GM12878 (cell line): Measurements from ENCODE around the gene IGIP. TPM values are rescaled to one million over a fixed set of nuclear protein-coding genes. Genes with fewer than 3 reads are reported as not detected.
A peak's percentile ranks its signal among the peaks of the same experiment; 100 is the strongest.

Experiments
- ATAC-seq: fragments of 200-7000 bp; cut with Tn5 transposase; 3 replicates; pipeline ENCODE4 v1.9.1; 2020; ENCODE audit warnings: mild to moderate bottlenecking, moderate library complexity
- BruUV-seq: library from RNA; stranded (reverse); fragments of 400-500 nt; replicated peaks from 2 replicates; lab custom pipeline; 2021; lab: Mats Ljungman, UMichigan
- CTCF ChIA-PET: fragments of 300-600 bp; sonication (Branson Sonifier 250); formaldehyde crosslinking; extraction: SDS; loops from one replicate; lab custom pipeline; 2021; ENCODE audit warnings: inconsistent platforms; lab: Yijun Ruan, JAX
- POLR2A ChIA-PET: fragments of 350-600 bp; formaldehyde crosslinking; extraction: SDS; loops from one replicate; lab custom pipeline; 2021; ENCODE audit warnings: inconsistent platforms; lab: Charles Lee
- RAD21 ChIA-PET: fragments of 300-600 bp; sonication (Branson Sonifier 250); formaldehyde crosslinking; loops from one replicate; lab custom pipeline; 2023; ENCODE audit warnings: antibody characterized with exemption; ENCODE audit not compliant: unreplicated experiment; lab: Charles Lee
- SMC1A ChIA-PET: fragments of 300-600 bp; sonication (Branson Sonifier 250); formaldehyde crosslinking; loops from one replicate; lab custom pipeline; 2023; ENCODE audit not compliant: unreplicated experiment, uncharacterized antibody; lab: Charles Lee
- DNase-seq: peaks from one replicate; pipeline ENCODE4 v3.0.0-alpha.2; 2011; ENCODE audit warnings: low read depth, low spot score
- FAIRE-seq: peaks from 3 replicates; lab custom pipeline; 2011; peaks lifted over from hg19 to GRCh38; lab: Jason Lieb, UNC
- H2AFZ ChIP-seq: 2 replicates; pipeline ENCODE4 v1.6.0; 2011; ENCODE audit warnings: low read depth, low read length, control low read depth; ENCODE audit not compliant: control insufficient read depth
- H3K27ac ChIP-seq: 2 replicates; pipeline ENCODE4 v1.5.1; 2011; ENCODE audit warnings: control low read depth; ENCODE audit not compliant: control insufficient read depth, insufficient read depth
- H3K27me3 ChIP-seq, 2 experiments: replicated peaks in 1 of 2; 2 replicates each; pipeline versions ENCODE4 v1.6.0 to v1.6.1; 2011; ENCODE audit warnings: low read length in 1 of 2; ENCODE audit not compliant: control insufficient read depth in 2 of 2, insufficient read depth in 2 of 2
- H3K36me3 ChIP-seq, 2 experiments: 2 replicates each; pipeline ENCODE4 v1.5.1; 2011; ENCODE audit warnings: low read length in 1 of 2; ENCODE audit not compliant: control insufficient read depth in 2 of 2, insufficient read depth in 2 of 2
- H3K4me1 ChIP-seq: 2 replicates; pipeline ENCODE4 v1.6.1; 2011; ENCODE audit warnings: mild to moderate bottlenecking, low read length, moderate library complexity, mixed read lengths; ENCODE audit not compliant: control insufficient read depth, insufficient read depth
- H3K4me2 ChIP-seq: 2 replicates; pipeline ENCODE4 v1.6.0; 2011; ENCODE audit warnings: control low read depth; ENCODE audit not compliant: control insufficient read depth, insufficient read depth
- H3K4me3 ChIP-seq: fragments of 200-600 bp; sonication (generic); 2 replicates; pipeline ENCODE4 v1.5.1; 2016
- H3K79me2 ChIP-seq: 2 replicates; pipeline ENCODE4 v1.6.0; 2011; ENCODE audit warnings: low read length; ENCODE audit not compliant: control insufficient read depth, insufficient read depth
- H3K9ac ChIP-seq: 2 replicates; pipeline ENCODE4 v1.8.0; 2011; ENCODE audit warnings: low read length, control low read depth, mixed read lengths; ENCODE audit not compliant: control insufficient read depth, insufficient read depth
- H3K9me3 ChIP-seq: replicated peaks from 3 replicates; pipeline ENCODE4 v1.5.1; 2011; ENCODE audit warnings: mild to moderate bottlenecking, low read length; ENCODE audit not compliant: control insufficient read depth, insufficient read depth
- H4K20me1 ChIP-seq: 2 replicates; pipeline ENCODE4 v1.6.0; 2011; ENCODE audit not compliant: control insufficient read depth, insufficient read depth
- CREB1 ChIP-seq: IDR thresholded peaks from 2 replicates; pipeline ENCODE4 v1.6.1; 2012; ENCODE audit warnings: low read depth, mild to moderate bottlenecking, inconsistent platforms
- DPF2 ChIP-seq: fragments of 450-650 bp; IDR thresholded peaks from 2 replicates; pipeline ENCODE4 v1.6.1; 2017; ENCODE audit warnings: mild to moderate bottlenecking
- MTA3 ChIP-seq: IDR thresholded peaks from 2 replicates; pipeline ENCODE4 v1.6.1; 2012; ENCODE audit warnings: low read length, inconsistent platforms, borderline replicate concordance
- NFIC ChIP-seq: IDR thresholded peaks from 2 replicates; pipeline ENCODE4 v1.6.1; 2012; ENCODE audit warnings: low read depth, mild to moderate bottlenecking, inconsistent platforms, low read length, moderate library complexity
- NR2C2 ChIP-seq: IDR thresholded peaks from 2 replicates; pipeline ENCODE4 v1.6.1; 2011; ENCODE audit warnings: borderline replicate concordance, low read depth; ENCODE audit not compliant: control insufficient read depth, insufficient read length
- NR2F1 ChIP-seq: fragments of 450-650 bp; conservative IDR thresholded peaks from 2 replicates; pipeline ENCODE4 v1.6.1; 2017; ENCODE audit warnings: mild to moderate bottlenecking
- POU2F2 ChIP-seq: IDR thresholded peaks from 3 replicates; pipeline ENCODE4 v1.6.1; 2011; ENCODE audit warnings: low read depth, mild to moderate bottlenecking, low read length, borderline replicate concordance
- ZNF207 ChIP-seq: fragments of 450-650 bp; IDR thresholded peaks from 2 replicates; pipeline ENCODE4 v1.6.1; 2014; ENCODE audit warnings: antibody characterized with exemption, mild to moderate bottlenecking, borderline replicate concordance
- WGBS: methylation state at CpG from one replicate; pipeline ENCODE4 v1.1.6; 2016; ENCODE audit warnings: low lambda C conversion rate; ENCODE audit not compliant: insufficient replicate concordance, insufficient coverage; ENCODE audit errors: missing lambda C conversion rate; 5-methylcytosine and 5-hydroxymethylcytosine counted together
- in situ Hi-C: fragments of 300-500 bp; cut with MboI; formaldehyde crosslinking; loops from 9 replicates; pipeline ENCODE4 v1.14.3; 2018; ENCODE audit warnings: mixed read lengths
- intact Hi-C: fragments of 100-400 bp; cut with micrococcal nuclease; formaldehyde crosslinking; loops from one replicate; pipeline ENCODE4 v1.14.2; 2022; ENCODE audit not compliant: unreplicated experiment
- polyA plus RNA-seq, 11 experiments: library from polyadenylated mRNA; depleted of rRNA in 4 of 11; unstranded in 6 of 11; stranded (reverse) in 5 of 11; fragments of >200 nt; fragmentation: Nextera tagmentation in 4 of 11; fragmentation: Illumina TruSeq in 1 of 11; extraction: Ambion mirVana in 4 of 11; extraction: Trizol in 1 of 11; gene quantifications; 1 replicate in 1 of 11; 2 replicates in 10 of 11; pipeline versions ENCODE4 v1.2.1 to v1.2.3, GENCODE V29; 2011 to 2016; ENCODE audit warnings: inconsistent platforms in 2 of 11, missing spikeins in 2 of 11, low read depth in 1 of 11
- total RNA-seq, 4 experiments: library from RNA; depleted of rRNA in 3 of 4; stranded (reverse); fragments of >200 nt in 3 of 4; fragmentation: Illumina TruSeq in 1 of 4; extraction: Trizol in 1 of 4; gene quantifications; 2 replicates each; pipeline versions ENCODE4 v1.2.1 to v1.2.3, GENCODE V29; 2013 to 2021
- TF ChIP-seq, protein P1 (sequence below): fragments of 450-650 bp; IDR thresholded peaks from 2 replicates; pipeline ENCODE4 v1.6.1; 2016; ENCODE audit warnings: mild to moderate bottlenecking, moderate library complexity, borderline replicate concordance

IGIP gene
- total and polyA plus RNA-seq, 10 of the 15 experiments (the other 5 are each of a cell fraction or from before 2014, with no cell fraction given): 0.58 to 3.3 (median 1.9) TPM

- TF ChIP-seq, protein P1, sequence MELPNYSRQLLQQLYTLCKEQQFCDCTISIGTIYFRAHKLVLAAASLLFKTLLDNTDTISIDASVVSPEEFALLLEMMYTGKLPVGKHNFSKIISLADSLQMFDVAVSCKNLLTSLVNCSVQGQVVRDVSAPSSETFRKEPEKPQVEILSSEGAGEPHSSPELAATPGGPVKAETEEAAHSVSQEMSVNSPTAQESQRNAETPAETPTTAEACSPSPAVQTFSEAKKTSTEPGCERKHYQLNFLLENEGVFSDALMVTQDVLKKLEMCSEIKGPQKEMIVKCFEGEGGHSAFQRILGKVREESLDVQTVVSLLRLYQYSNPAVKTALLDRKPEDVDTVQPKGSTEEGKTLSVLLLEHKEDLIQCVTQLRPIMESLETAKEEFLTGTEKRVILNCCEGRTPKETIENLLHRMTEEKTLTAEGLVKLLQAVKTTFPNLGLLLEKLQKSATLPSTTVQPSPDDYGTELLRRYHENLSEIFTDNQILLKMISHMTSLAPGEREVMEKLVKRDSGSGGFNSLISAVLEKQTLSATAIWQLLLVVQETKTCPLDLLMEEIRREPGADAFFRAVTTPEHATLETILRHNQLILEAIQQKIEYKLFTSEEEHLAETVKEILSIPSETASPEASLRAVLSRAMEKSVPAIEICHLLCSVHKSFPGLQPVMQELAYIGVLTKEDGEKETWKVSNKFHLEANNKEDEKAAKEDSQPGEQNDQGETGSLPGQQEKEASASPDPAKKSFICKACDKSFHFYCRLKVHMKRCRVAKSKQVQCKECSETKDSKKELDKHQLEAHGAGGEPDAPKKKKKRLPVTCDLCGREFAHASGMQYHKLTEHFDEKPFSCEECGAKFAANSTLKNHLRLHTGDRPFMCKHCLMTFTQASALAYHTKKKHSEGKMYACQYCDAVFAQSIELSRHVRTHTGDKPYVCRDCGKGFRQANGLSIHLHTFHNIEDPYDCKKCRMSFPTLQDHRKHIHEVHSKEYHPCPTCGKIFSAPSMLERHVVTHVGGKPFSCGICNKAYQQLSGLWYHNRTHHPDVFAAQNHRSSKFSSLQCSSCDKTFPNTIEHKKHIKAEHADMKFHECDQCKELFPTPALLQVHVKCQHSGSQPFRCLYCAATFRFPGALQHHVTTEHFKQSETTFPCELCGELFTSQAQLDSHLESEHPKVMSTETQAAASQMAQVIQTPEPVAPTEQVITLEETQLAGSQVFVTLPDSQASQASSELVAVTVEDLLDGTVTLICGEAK: no peak
- 0 out of 2 replicates have a peak, but pooled peaks have one; percentile 14 for TF ChIP-seq DPF2
Measured at GRCh38 chr5:140157032-140157781, 31.5 kb downstream of the IGIP start (continued).

- Histone ChIP-seq H3K36me3 (no peaks in the 10 kb centered on the region), H3K9me3 (no peaks in the 10 kb centered on the region), H3K27ac (no peak overlapping the region), H4K20me1 (no peaks in the 10 kb centered on the region), H3K4me2 (no peak overlapping the region), H3K4me1 (peaks cover 4% of the 10 kb centered on the region), H3K4me3 (no peak overlapping the region), H3K79me2 (no peaks in the 10 kb centered on the region), H3K27me3 (no peaks in the 10 kb centered on the region; a peak in 1 of 4 replicates), H3K9ac (no peak overlapping the region), H2AFZ (no peak overlapping the region)
- in situ Hi-C loops (loop anchor here (5.0 kb wide), 1 partner anchor 372 kb away; no protein-coding TSS in a partner anchor), intact Hi-C loops (loop anchor here (5.0 kb wide), 1 partner anchor 297 kb away; no protein-coding TSS in a partner anchor)
- TF ChIP-seq NFIC: no peak
- TF ChIP-seq NR2C2: no peak
- no peak for TF ChIP-seq MTA3
- TF ChIP-seq POU2F2: no peak
- no peak for TF ChIP-seq CREB1
- no peak for TF ChIP-seq ZNF207
- TF ChIP-seq NR2F1: no peak
- SMC1A ChIA-PET: interaction anchor here (1.0 to 1.5 kb wide), 8 partner anchors 10 to 89 kb away, joined by 3 to 7 read pairs (median 4); no protein-coding TSS in a partner anchor
- FAIRE-seq (no peak), ATAC-seq (no peak), DNase-seq (no peak)
- WGBS: 78% methylated on average over 7 of the region's 7 CpGs
- POLR2A ChIA-PET: interaction anchor here (0.6 to 1.0 kb wide), 2 partner anchors 11 to 85 kb away, joined by 3 read pairs; no protein-coding TSS in a partner anchor
- CTCF ChIA-PET: interaction anchor here (1.3 to 19.8 kb wide), 8 partner anchors 10 to 372 kb away, joined by 3 to 353 read pairs (median 8); no protein-coding TSS in a partner anchor
- BruUV-seq: no TSS peak
- RAD21 ChIA-PET: interaction anchor here (0.7 to 8.0 kb wide), 5 partner anchors 16 to 372 kb away, joined by 3 to 60 read pairs (median 3); no protein-coding TSS in a partner anchor
Measured at GRCh38 chr5:140159014-140159927, 33.5 kb downstream of the IGIP start.
